HG03571 (cell line): ENCODE measurements around the gene REN.

Source experiments
- ATAC-seq: cut with Tn5 transposase; IDR thresholded peaks from one replicate; pipeline ENCODE4 v1.9.1; 2021; ENCODE audit not compliant: unreplicated experiment

The REN gene

GRCh38 chr1:204154568-204155255 lies 11.4 kb downstream of the REN start:
- no peak for ATAC-seq

- no peak for ATAC-seq
Observed at GRCh38 chr1:204153667-204154066, 12.5 kb downstream of the REN start.

- no peak for ATAC-seq
Observed at GRCh38 chr1:204152310-204153044, 13.7 kb downstream of the REN start.

- no peak for ATAC-seq
Observed at GRCh38 chr1:204151552-204152309, 14.4 kb downstream of the REN start, which contains the start of gene ETNK2. ETNK2 (minus strand) TSS chr1:204152044; CDS start chr1:204151852, 192 bp downstream.

DNA sequence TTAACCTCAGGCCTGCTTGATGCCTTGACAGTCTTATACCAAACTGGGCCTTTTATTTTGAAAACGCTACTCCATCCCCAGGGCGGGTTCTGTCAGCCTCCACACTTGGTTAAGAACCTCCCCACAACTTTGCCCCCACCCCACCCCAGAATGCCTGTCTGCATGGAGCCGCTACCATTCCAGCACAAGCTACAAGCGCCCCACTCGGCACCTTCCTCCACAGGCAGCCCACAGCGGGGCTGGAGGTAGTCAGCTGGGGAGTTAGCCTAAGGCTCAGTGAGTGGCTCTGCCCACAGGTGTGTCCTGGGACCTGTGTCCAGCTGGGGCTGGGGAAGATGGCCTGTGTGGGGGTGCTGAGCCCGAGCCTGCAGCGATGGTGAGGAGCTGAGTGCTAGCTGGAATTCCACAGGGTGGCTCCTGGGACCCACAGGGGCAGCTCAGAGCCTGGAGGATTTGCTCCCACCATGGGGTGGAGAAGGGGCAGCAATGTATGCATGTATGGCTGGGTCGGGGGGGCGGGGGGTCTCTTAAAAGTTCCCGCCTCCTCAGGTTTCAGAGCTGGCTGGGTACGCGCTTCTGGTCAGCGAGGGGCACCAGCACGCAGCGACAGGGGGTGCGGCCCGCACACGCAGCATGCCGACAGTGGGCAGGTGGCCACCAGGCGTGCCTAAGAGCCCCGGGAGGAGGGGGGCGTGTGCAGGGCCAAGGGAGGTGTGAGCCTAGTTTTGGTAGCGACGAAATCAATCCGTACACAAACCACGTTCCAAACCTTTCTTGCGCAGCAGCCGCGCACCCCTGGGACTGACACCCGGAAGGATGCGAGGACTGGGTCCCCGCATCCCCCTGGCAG lies 15.2 kb downstream of the REN start:
- no peak for ATAC-seq

GRCh38 chr1:204149635-204150565 lies 16.2 kb downstream of the REN start:
- no peak for ATAC-seq

DNA sequence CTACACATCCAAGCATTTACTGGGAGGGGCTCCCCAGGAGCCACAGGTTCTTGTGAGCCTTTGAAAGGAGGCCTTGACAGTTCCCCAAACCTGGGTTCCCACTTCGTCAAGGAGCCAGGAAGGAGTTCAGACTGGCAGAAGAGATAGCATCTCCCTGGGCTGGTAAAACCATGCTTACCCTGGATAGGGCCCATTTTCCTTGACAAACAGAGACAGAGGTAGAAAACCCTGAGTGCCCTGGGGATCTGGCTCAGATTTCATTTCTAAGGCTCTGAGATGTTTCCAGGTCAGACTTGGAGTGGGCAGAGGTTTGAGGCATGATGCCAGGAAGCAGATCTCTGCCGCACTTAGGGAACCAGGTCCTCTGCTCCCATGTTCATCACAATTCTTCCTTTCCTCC lies 17.0 kb downstream of the REN start:
- ATAC-seq: no peak

DNA sequence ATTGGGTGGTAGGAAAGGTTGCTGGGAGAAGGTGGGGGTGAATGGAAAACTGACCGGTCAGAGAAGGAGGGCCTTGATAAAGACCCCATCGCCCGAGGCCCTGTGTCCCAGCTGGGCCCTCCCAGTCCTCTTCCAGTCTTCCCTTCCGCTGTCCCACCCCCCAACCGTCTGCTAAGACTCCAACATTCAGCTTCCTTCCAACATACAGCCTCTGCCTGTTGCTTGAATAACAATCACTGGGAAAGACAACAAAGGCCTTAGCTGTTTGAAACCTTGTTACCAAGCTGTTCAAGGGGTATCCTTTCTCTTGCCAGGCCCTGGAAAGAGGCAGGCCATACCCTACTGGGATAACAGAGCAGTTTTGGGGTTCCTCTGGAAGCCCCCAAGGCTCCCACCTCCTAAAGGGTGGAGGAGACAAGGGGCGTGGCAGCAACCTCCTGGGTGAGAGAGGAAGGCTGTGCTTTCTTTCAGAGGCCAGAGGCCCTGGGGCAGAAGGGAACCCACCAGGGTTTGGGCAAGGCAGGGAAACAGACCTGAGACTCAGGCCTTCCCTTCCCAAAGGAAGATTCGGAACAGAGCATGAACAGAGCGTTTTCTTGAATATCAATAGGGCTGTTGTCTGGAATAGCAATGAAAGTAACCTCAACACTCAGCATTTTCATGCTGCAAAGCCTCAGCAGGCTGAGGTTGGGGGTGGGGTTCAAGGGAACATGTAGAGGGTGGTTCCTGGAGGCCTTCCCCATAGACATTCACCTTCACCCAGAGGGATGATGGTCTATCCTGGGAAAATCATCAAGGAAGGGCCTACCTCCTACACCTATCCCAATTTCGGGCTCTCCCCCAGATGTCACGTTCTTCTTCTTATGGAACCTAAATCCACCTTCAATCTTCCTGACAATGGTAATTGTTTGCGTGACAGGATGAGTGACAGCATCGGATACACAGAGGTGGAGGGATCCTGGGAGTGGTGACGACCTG lies 18.4 kb downstream of the REN start:
- no peak for ATAC-seq

DNA sequence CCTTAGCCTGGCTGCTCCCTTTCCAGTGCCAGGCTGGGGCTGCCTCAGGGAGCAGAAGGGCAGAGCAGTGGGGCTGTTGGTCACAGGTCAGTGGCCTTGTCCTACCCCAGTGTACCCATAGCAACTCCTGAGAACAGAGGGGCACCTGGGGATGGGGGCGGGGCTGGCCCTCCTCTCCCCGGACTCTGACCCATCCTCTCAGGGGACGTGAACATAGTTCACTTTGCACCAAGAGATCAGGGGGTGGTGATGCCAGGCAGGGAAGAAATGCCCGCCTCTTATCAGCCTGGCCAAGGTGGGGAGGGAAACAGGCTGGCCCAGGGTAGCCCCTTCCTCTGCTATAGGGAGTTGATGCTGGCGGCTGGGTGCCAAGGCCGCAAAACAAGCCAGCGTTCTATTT lies 19.2 kb downstream of the REN start:
- ATAC-seq: no peak

- no peak for ATAC-seq
Observed at GRCh38 chr1:204146309-204146708, 19.8 kb downstream of the REN start.

DNA sequence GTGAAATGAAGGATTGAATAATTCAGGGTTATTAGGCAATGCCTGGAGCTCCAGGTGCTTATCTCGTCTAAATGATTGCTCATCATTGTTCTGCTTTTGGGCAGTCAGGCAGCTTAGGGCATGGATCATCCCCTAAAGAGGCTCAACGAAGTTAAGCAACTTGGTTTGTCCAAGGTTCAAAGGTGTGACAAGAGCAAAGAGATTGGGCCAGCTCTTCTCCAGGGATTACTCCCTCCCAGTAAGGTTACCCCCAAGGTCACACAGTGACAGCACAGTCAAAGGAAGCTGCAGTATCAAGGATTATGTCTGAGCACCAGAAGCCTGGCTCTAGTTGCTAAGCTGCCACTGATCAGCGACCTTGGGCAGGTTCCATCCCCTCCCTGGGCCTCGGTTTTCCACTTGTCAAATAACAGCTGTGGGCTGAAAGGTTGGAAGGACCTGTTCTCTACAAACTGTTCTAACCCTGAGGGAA lies 21.1 kb downstream of the REN start:
- no peak for ATAC-seq

DNA sequence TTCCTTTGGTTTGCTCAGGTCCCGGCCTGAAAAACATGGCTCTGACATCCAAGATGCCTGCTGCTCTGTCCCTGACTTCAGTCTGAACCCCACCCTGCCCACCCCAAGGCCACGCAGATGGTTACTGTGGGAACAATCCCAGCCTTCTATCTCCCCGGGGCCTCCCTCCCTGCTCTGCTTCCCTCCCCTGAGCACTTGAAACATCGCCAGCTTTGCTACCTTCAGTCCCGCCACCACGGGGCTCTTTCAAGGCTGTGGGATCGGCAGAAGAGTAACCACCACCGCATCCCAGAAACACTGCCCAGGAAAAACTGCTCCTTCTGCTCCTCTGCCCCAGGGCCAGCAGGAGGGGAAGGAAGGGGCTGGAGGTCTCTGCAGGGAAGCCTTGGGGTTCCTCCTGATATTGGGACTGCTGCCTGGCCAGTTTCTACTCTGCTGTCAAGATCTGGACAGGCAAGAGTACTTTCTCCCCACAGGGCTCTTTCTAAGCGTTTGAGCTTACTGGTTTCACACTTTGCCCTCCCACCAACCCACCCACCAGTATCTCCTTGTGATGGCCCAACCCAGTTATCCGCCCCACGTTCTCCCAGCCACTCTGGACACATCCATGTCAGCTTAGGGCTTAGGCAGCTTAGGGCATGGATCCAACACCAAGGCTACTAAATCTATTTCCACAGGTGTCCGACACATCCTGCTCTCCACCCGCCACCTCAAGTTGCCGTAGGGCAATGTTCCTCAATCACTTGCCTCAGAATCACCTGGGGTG lies 22.7 kb downstream of the REN start:
- no peak for ATAC-seq

GRCh38 chr1:204142032-204142974 lies 23.8 kb downstream of the REN start:
- ATAC-seq: no peak

- ATAC-seq: no peak
Observed at GRCh38 chr1:204141131-204141530, 25.0 kb downstream of the REN start.

DNA sequence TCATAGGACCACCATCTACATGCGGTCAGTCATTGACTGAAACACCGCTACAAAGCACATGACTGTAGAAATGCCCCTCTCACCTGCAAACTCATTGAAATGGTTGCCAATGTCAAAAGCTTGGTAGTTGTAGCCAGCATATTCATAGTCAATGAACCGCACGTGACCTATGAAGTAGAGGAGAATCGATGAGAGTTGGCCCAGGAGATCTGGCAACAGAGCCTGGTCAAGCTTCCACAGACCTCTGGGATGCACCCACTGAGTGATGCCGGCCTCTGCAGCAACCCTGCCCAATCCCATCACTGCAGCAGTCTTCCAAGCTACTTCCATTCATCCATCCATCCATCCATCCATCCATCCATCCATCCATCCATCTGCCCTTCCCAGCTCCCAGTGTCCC lies 26.2 kb downstream of the REN start:
- no peak for ATAC-seq

DNA sequence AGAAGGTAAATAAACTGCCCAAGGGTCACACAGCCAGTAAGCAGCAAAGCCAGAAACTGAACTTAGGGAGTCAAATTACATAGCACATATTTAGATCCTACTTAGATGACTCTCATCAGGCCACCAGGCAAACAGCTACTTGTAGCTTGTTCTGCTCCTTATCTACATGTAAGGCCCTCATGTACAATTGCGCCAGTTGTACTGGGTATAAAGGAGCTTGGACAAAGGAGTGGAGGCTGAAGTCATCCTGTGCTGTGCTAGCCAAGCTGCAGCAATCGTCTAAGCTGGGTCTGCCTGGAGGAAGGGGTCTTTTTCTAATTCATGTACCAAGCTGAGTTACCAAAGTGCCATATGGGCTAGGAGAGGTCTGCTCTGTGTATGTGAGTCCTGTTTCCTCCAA lies 27.0 kb downstream of the REN start:
- no peak for ATAC-seq

GRCh38 chr1:204136814-204137213 lies 29.3 kb downstream of the REN start:
- no peak for ATAC-seq
